Measurements from ENCODE around the gene GPANK1. TPM values are rescaled to one million over a fixed set of nuclear protein-coding genes. Genes with fewer than 3 reads are reported as not detected.

The GPANK1 gene
- total and polyA plus RNA-seq, 2 of the 13 experiments (the other 11 are each of a cell fraction or from before 2014, with no cell fraction given) = 15.4 to 22.8 TPM

GRCh38 chr6:31665501-31666336 is 922 bp upstream of the GPANK1 start, which contains the start of gene CSNK2B (continued):
- TF ChIP-seq SYNCRIP (IDR thresholded peaks at IDR 0.05; ENCODE audit: insufficient read depth, low read depth, low read length) (no peak), SUZ12 (IDR thresholded peaks at IDR 0.05; ENCODE audit: low read depth, low read length) (peak; percentile 92), ASH2L (IDR thresholded peaks at IDR 0.05; ENCODE audit: insufficient read length, low read depth, low read length) (peak; percentile 87), MYC (CRISPR knock-in tag; IDR thresholded peaks at IDR 0.05; ENCODE audit: borderline replicate concordance) (peak; percentile 74; the same call in 1 of the 2 replicates), HIVEP1 (CRISPR knock-in tag; IDR thresholded peaks at IDR 0.05) (peak; percentile 80; the same call in 1 of the 2 replicates), SMARCE1 (IDR thresholded peaks at IDR 0.05; ENCODE audit: borderline replicate concordance) (no peak), ZNF567 (CRISPR knock-in tag; IDR thresholded peaks at IDR 0.05; ENCODE audit: borderline replicate concordance) (no peak; the same call in 1 of the 2 replicates), ZNF484 (CRISPR knock-in tag; IDR thresholded peaks at IDR 0.05; ENCODE audit: borderline replicate concordance, low read depth) (no peak), TBX2 (CRISPR knock-in tag; IDR thresholded peaks at IDR 0.05; ENCODE audit: borderline replicate concordance) (peak; percentile 14; the same call in 1 of the 2 replicates), ZBED4 (CRISPR knock-in tag; IDR thresholded peaks at IDR 0.05; ENCODE audit: borderline replicate concordance) (peak; percentile 29; the same call in 1 of the 2 replicates), ZFP36 (IDR thresholded peaks at IDR 0.05; ENCODE audit: borderline replicate concordance, low read depth, low read length, partially characterized antibody) (no peak), ZSCAN5A (CRISPR knock-in tag; IDR thresholded peaks at IDR 0.05; ENCODE audit: borderline replicate concordance) (peak; percentile 38), SNAI1 (CRISPR knock-in tag; IDR thresholded peaks at IDR 0.05; ENCODE audit: borderline replicate concordance) (peak; percentile 16), ARID4A (CRISPR knock-in tag; IDR thresholded peaks at IDR 0.05; ENCODE audit: borderline replicate concordance) (peak; percentile 83), SNRNP70 (IDR thresholded peaks at IDR 0.05; ENCODE audit: low read depth, low read length) (no peak), ZFP1 (CRISPR knock-in tag; IDR thresholded peaks at IDR 0.05) (0 out of 2 replicates have a peak, but pooled peaks have one; percentile 34), FOXO4 (CRISPR knock-in tag; conservative IDR thresholded peaks at IDR 0.05) (no peak)

Data from HepG2 (cell line).